Dendritic cell treated with granulocyte-macrophage colony-stimulating factor and Interleukin-4, amounts not matched to agents 40 ng/mL and 50 ng/mL, for 4 days (primary cell): ENCODE data around the gene RIOK2.

Experiments used
- H3K27ac Mint-ChIP-seq: one replicate; pipeline ENCODE4 v1.8.0; 2022; ENCODE audit warnings: mild to moderate bottlenecking, mixed read lengths
- H3K27me3 Mint-ChIP-seq: one replicate; pipeline ENCODE4 v1.8.0; 2022; ENCODE audit warnings: mild to moderate bottlenecking, mixed read lengths
- H3K36me3 Mint-ChIP-seq: one replicate; pipeline ENCODE4 v1.8.0; 2022; ENCODE audit warnings: low read depth, mixed read lengths
- H3K4me1 Mint-ChIP-seq: one replicate; pipeline ENCODE4 v1.8.0; 2022; ENCODE audit warnings: low read depth, mixed read lengths
- H3K4me3 Mint-ChIP-seq: one replicate; pipeline ENCODE4 v1.8.0; 2022; ENCODE audit warnings: mild to moderate bottlenecking, moderate library complexity, mixed read lengths
- H3K9me3 Mint-ChIP-seq: one replicate; pipeline ENCODE4 v1.8.0; 2022; ENCODE audit warnings: mixed read lengths
- intact Hi-C: fragments of 100-400 bp; cut with micrococcal nuclease; formaldehyde crosslinking; loops from one replicate; pipeline ENCODE4 v1.15.0; 2022

RIOK2 gene

GRCh38 chr5:97131921-97132320 is 51.1 kb downstream of the RIOK2 start:
- H3K36me3 Mint-ChIP-seq: no peaks in the 10 kb centered on the region
- H3K27ac Mint-ChIP-seq: no peak overlapping the region
- H3K4me3 Mint-ChIP-seq: no peak overlapping the region
- intact Hi-C loops: loop anchor here (10.0 kb wide), 1 partner anchor 87 kb away; no protein-coding TSS in a partner anchor
- peaks cover 18% of the 10 kb centered on the region for H3K4me1 Mint-ChIP-seq
- H3K9me3 Mint-ChIP-seq: no peaks in the 10 kb centered on the region
- no peaks in the 10 kb centered on the region for H3K27me3 Mint-ChIP-seq

DNA sequence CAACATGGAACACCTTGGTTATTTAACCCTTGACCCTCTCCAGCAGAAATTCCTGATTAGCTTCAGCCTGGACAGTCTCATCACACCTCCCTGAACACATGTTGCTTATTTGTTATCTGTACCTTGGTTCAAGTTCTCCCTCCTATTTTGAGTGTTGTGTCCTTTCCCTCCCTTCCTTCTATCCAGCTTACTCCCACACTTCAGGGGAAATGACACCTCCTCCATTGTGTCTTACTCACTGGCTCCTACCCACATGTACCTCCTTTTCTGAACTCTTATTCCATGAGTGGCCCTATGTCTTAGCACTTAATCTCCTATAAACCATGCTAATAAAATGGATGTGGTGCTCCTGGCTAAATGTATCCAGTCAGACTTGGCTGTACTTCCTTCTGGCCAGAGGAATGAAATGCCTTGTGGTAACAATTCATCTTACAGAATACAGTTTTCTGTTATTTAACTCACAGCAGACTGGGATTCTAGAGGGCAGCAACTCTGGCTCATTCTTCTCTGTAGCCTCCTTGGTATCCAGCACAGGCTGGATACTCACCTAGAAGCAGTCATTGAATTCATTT is 51.8 kb downstream of the RIOK2 start:
- intact Hi-C loops: loop anchor here (10.0 kb wide), 1 partner anchor 86 kb away; no protein-coding TSS in a partner anchor
- H3K4me3 Mint-ChIP-seq: no peak overlapping the region
- no peaks in the 10 kb centered on the region for H3K9me3 Mint-ChIP-seq
- H3K27me3 Mint-ChIP-seq: no peaks in the 10 kb centered on the region
- H3K36me3 Mint-ChIP-seq: no peaks in the 10 kb centered on the region
- H3K27ac Mint-ChIP-seq: no peak overlapping the region
- H3K4me1 Mint-ChIP-seq: peaks cover 18% of the 10 kb centered on the region

DNA sequence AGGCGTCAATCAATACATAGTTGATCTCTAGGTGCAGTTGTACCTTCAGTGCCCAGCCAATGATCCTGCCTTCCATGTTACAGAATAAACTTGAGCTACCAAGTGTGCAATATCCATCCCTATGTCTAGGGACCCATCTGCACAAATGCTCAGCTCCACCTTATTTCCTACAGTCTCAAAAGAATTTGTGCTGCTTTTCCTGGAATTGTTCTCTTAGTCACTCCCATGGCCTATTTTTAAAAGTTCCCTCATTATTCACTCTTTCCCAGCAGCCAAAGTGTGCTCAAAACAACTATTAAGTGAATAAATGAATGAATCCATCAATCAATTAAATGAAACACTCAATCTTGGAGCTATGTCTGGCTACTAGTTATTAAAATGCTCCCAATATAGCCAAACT is 55.3 kb downstream of the RIOK2 start:
- intact Hi-C loops: no loop called here
- no peaks in the 10 kb centered on the region for H3K36me3 Mint-ChIP-seq
- peaks cover 12% of the 10 kb centered on the region for H3K4me1 Mint-ChIP-seq
- H3K27me3 Mint-ChIP-seq: no peaks in the 10 kb centered on the region
- no peaks in the 10 kb centered on the region for H3K9me3 Mint-ChIP-seq
- no peak overlapping the region for H3K4me3 Mint-ChIP-seq
- no peak overlapping the region for H3K27ac Mint-ChIP-seq

GRCh38 chr5:97125125-97125683 is 57.8 kb downstream of the RIOK2 start:
- no peaks in the 10 kb centered on the region for H3K27me3 Mint-ChIP-seq
- intact Hi-C loops: no loop called here
- no peaks in the 10 kb centered on the region for H3K4me1 Mint-ChIP-seq
- H3K9me3 Mint-ChIP-seq: no peaks in the 10 kb centered on the region
- no peak overlapping the region for H3K27ac Mint-ChIP-seq
- no peak overlapping the region for H3K4me3 Mint-ChIP-seq
- no peaks in the 10 kb centered on the region for H3K36me3 Mint-ChIP-seq

DNA sequence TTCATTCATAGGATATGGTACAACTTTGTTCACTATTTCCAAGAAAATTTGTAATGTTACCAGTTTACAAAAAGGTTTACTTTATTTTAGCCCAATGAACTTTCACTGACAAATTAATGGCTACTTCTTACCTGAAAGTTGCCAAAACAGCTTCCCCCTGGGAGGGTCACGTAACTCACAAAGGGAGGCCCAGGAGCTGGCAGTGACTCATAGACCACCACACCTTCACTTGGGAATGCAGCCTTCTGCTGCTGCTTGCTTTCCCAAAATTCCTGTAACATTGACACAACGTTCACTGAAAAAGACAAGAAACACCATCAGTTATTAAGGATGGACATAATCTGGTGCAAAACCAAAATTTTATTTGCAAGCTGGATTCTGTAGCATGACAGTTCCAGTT is 58.7 kb downstream of the RIOK2 start:
- Mint-ChIP-seq H3K4me3 (no peak overlapping the region), H3K27me3 (no peaks in the 10 kb centered on the region), H3K36me3 (no peaks in the 10 kb centered on the region), H3K4me1 (no peaks in the 10 kb centered on the region), H3K9me3 (no peaks in the 10 kb centered on the region), H3K27ac (no peak overlapping the region)
- intact Hi-C loops: no loop called here

DNA sequence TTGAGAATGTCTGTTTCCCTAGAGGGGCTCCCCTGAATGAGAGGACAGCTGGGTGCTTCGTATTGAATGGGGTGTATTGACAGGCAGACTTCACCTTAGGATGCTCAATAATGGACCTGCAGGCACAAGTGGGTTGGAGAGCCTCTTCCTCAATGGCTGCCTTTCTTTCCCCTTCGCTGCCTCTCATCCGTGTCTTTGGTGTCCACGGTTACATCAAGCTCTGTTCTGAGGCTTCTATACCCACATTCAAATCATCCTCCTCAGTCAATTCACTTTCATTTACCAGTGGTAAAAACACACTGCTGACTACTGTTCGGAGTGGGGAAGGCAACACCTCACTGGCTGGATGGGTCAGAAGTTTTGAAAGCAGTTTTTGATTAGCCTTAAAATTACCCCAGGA is 61.2 kb downstream of the RIOK2 start:
- H3K36me3 Mint-ChIP-seq: no peaks in the 10 kb centered on the region
- intact Hi-C loops: no loop called here
- H3K4me3 Mint-ChIP-seq: no peak overlapping the region
- no peaks in the 10 kb centered on the region for H3K9me3 Mint-ChIP-seq
- no peak overlapping the region for H3K27ac Mint-ChIP-seq
- H3K4me1 Mint-ChIP-seq: peaks cover 6% of the 10 kb centered on the region
- H3K27me3 Mint-ChIP-seq: no peaks in the 10 kb centered on the region

DNA sequence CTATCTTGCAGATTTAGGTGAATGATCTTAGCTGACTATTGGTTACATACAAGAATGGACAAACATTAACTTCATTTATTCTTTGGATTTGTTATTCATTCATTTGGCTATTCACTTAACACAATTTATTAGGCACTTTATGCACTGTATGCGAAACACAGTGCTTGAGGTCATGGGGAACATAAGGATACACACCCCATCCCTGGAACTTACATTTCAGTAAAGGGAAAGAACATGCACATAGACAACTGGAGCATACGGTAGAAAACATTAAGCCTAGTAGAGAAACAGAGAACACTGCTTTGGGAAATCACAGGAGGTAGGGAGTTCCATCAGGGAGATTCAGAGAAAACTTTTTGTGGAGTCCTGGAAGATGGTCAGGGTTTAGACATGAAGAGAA is 62.9 kb downstream of the RIOK2 start:
- Mint-ChIP-seq H3K27me3 (no peaks in the 10 kb centered on the region), H3K36me3 (no peaks in the 10 kb centered on the region), H3K4me3 (no peak overlapping the region), H3K27ac (no peak overlapping the region), H3K4me1 (peaks cover 6% of the 10 kb centered on the region), H3K9me3 (no peaks in the 10 kb centered on the region)
- intact Hi-C loops: no loop called here

DNA sequence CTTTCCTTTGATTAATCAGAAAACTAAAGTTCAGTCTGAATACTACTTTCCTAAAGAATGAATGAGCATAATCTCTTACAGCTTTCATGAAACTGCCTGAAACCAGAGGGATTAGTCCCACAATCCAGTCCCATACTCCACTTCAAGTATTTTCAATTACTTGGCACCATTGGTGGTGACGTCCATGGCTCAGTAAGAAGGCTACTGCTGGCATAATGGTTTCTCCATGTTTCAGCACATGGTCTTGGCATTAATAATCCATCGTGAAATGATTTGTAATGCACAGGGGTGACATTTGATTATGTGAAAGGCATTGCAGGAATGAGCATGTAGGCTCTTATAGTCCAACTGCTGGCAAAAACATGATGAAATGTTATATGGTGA is 64.0 kb downstream of the RIOK2 start:
- Mint-ChIP-seq H3K36me3 (no peaks in the 10 kb centered on the region), H3K27ac (no peak overlapping the region), H3K4me1 (peaks cover 6% of the 10 kb centered on the region), H3K27me3 (no peaks in the 10 kb centered on the region), H3K9me3 (no peaks in the 10 kb centered on the region), H3K4me3 (no peak overlapping the region)
- intact Hi-C loops: no loop called here

DNA sequence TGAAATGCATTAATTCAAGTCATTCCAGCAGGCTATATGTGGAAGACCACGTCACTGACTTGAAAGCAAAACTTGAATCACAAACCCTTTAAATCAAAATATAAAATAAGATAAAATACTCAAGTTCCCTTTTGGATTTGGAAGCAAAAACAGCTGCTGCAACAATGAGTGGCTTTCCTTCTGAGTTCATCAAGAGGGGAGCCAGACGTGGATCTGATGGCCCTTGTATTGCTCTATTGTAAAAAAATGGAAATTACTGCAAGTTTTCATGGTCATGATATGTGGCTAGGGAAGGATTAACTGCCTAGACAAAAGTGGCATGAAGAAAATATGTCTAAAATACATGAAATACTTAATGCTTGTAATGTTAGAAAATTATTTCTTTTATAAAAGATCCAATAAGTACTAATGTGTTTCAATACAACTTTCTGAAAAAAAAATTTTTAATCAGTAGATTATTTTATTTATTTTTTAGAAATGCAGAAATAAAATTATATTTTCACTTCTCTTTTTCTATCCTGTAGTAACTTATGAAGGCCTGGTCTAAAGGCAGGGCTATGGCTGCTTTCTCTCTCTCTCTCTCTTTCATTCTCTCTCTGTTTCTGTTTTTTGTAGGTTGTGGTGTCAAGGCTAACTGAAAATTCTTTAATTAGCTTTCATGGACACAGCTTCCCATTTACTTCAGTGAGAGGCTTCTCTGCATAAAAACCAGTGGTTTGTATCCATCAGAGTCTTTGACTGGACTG is 64.6 kb downstream of the RIOK2 start:
- Mint-ChIP-seq H3K9me3 (no peaks in the 10 kb centered on the region), H3K36me3 (no peaks in the 10 kb centered on the region), H3K27ac (no peak overlapping the region), H3K4me3 (no peak overlapping the region), H3K4me1 (peaks cover 6% of the 10 kb centered on the region), H3K27me3 (no peaks in the 10 kb centered on the region)
- intact Hi-C loops: no loop called here

GRCh38 chr5:97115932-97116331 is 67.1 kb downstream of the RIOK2 start:
- no peaks in the 10 kb centered on the region for H3K27me3 Mint-ChIP-seq
- H3K4me1 Mint-ChIP-seq: peaks cover 6% of the 10 kb centered on the region
- no peak overlapping the region for H3K27ac Mint-ChIP-seq
- no peaks in the 10 kb centered on the region for H3K36me3 Mint-ChIP-seq
- H3K9me3 Mint-ChIP-seq: no peaks in the 10 kb centered on the region
- no peak overlapping the region for H3K4me3 Mint-ChIP-seq
- intact Hi-C loops: no loop called here

DNA sequence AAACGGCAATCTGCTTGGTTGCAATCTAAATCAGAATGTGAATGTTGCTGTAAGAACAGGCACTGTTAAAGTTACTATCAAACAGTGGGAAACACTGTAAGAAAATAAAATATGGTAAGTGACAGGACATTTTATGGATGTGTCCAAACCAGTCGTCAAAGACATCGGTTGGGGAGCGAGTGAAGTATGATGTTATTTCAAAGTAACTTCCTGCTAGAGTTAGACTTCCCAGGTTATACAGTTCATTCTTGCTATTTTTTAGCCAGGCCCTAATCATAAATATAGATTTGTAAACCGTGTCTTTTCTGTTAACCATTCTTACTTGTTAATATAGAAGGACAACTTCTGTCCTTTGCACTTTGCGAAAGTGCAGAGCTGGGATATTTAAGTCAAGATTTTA is 70.8 kb downstream of the RIOK2 start:
- Mint-ChIP-seq H3K4me1 (no peaks in the 10 kb centered on the region), H3K4me3 (no peak overlapping the region), H3K36me3 (no peaks in the 10 kb centered on the region), H3K9me3 (no peaks in the 10 kb centered on the region), H3K27me3 (no peaks in the 10 kb centered on the region), H3K27ac (no peak overlapping the region)
- intact Hi-C loops: no loop called here

DNA sequence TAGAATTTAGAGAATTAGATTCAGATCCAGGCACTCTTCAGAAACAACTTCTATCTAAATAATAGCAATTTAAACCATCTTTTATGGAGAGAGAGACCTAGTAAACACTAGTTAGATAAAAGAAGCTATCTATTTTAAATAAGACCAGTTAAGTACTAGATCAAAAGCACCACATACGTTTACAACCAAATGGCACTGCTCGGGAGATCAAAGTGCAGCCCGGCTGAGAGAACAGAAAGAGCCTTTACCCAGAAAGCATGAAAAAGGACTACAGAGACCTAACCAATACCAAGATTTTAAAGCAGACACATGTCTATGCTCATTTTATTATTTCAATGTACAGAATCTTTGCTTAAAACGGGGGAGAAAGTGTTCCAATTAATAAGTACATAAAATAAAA is 71.4 kb downstream of the RIOK2 start:
- H3K4me3 Mint-ChIP-seq: no peak overlapping the region
- no peaks in the 10 kb centered on the region for H3K27me3 Mint-ChIP-seq
- H3K9me3 Mint-ChIP-seq: no peaks in the 10 kb centered on the region
- no peaks in the 10 kb centered on the region for H3K36me3 Mint-ChIP-seq
- intact Hi-C loops: no loop called here
- no peaks in the 10 kb centered on the region for H3K4me1 Mint-ChIP-seq
- H3K27ac Mint-ChIP-seq: no peak overlapping the region

DNA sequence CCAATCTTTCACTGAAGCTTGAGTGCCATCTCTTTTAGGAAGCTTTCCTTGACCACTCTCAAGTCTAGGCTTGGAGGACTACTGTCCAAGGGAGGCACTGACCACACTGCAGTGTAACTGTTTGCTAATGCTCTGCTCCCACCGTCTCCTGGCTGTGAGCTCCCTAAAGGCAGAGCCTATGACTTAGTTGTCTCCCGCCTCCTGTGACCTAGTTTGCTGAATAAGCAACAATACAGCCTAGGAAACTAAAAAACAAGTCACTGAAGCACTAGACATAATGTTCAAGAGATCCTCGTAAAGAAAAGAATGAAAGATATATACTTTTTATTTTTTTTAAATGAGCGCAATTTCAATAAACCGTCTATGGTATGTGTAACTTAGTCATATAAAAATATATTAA is 72.0 kb downstream of the RIOK2 start:
- Mint-ChIP-seq H3K36me3 (no peaks in the 10 kb centered on the region), H3K27me3 (no peaks in the 10 kb centered on the region), H3K9me3 (no peaks in the 10 kb centered on the region), H3K4me3 (no peak overlapping the region), H3K27ac (no peak overlapping the region), H3K4me1 (no peaks in the 10 kb centered on the region)
- intact Hi-C loops: no loop called here
